ENCODE data around the gene KRT9. TPM values are rescaled to one million over a fixed set of nuclear protein-coding genes. Genes with fewer than 3 reads are reported as not detected.

Gene KRT9
- total and polyA plus RNA-seq, 9 of the 15 experiments (the other 6 are each of a cell fraction or from before 2014, with no cell fraction given), result 0.03 TPM; not detected in 8

DNA sequence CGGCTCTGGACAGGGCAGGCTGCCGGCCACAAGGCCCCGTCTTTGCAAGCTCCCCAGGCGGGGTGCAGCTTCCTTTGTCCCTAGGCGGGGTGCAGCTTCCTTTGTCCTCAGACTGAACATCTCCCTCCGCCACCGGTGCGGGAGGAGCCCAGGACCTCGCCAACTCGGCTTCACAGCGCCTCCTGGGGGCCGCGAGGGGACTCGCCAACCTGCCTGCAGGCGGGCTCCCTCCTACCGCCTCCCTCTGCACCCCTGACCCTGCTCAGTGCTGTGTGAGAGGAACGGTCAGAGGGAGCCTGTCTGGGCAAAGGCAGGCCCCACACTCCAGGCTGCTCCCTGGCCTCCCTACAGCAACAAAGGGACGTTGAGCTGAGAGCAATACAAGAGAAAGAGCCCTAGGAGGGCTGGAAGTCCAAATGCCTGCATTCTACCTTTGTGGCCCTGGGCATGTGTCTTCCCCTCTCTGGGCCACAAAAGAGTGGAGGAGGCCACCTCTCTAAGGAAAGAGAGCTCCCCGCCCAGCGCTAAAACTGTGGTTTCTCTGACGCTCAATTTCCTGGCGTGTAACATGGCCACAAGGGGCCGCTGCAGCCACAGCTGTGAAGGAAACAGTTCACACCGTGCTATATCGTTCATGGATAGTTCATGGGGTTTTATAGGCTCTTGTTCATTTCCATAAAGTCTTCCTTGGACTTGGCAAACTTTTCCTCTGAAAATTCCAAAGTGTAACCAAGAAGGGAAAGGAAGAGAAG is 22.8 kb downstream of the KRT9 start:
- in situ Hi-C loops (cut with MboI), result loop anchor here (5.0 kb wide), 3 partner anchors 62 to 747 kb away; partner anchors contain the start of gene KRT36
- peak; percentile 97 for FAIRE-seq
- intact Hi-C loops (cut with micrococcal nuclease), result loop anchor here (1.0 to 2.0 kb wide), 6 partner anchors 49 to 746 kb away; no protein-coding TSS in a partner anchor
- under 1% methylated on average over 21 of the region's 25 CpGs for WGBS (ENCODE audit: insufficient coverage, low coverage, missing lambda C conversion rate)
- Histone ChIP-seq H3K4me3 (no peak overlapping the region), H3K36me3 (ENCODE audit: control insufficient read depth, insufficient read depth, low read length) (no peaks in the 10 kb centered on the region), H3K4me2 (ENCODE audit: insufficient read depth, low read length) (peak overlapping the region; percentile 70), H3K9me3 (replicated peaks; ENCODE audit: control insufficient read depth, insufficient read depth, low read depth, low read length) (no peaks in the 10 kb centered on the region), H2AFZ (ENCODE audit: low read depth, low read length) (peak overlapping the region; percentile 89), H3K9me1 (ENCODE audit: control insufficient read depth, insufficient read depth, low read length) (no peaks in the 10 kb centered on the region), H3K27ac (ENCODE audit: extremely low read depth, low read depth, low read length) (peak overlapping the region; percentile 56; the same call in 2 of the 3 replicates), H3K4me1 (replicated peaks in 1 of 2; ENCODE audit: control insufficient read depth in 2 of 2, insufficient read depth in 2 of 2, low read length in 2 of 2) (peaks cover 31 to 34% of the 10 kb centered on the region in 2 experiments), H3K79me2 (ENCODE audit: control insufficient read depth, insufficient read depth, low read length) (no peaks in the 10 kb centered on the region), H4K20me1 (replicated peaks; ENCODE audit: control insufficient read depth, insufficient read depth, low read length) (no peaks in the 10 kb centered on the region), H3K27me3 (ENCODE audit: control insufficient read depth in 2 of 2, insufficient read depth in 2 of 2, low read length in 2 of 2) (peaks cover 0 to 4% of the 10 kb centered on the region in 2 experiments; a peak in 1 of 5 replicates), H3K9ac (ENCODE audit: insufficient read depth in 1 of 2, low read depth in 2 of 2, low read length in 2 of 2) (peak overlapping the region; percentile 15 to 54; a peak in 3 of 4 replicates)
- ChIA-PET CTCF (ENCODE audit: low intra/inter-chr PET ratio) (interaction anchor here (0.5 to 5.3 kb wide), 12 partner anchors 21 to 746 kb away, joined by 3 to 135 read pairs (median 8); partner anchors contain the start of gene KRT19), POLR2A (interaction anchor here (0.6 to 3.1 kb wide), 22 partner anchors 8 to 170 kb away, joined by 3 to 15 read pairs (median 4); partner anchors contain the start of genes EIF1, KRT19, KRT36 and KRT9)
- peak; percentile 91 to 92 (median 91) for DNase-seq (ENCODE audit: extremely low read depth in 1 of 4, low spot score in 3 of 4)
- BruUV-seq (replicated peaks), result no TSS peak
- ATAC-seq, result peak; percentile 97
- TF ChIP-seq ESRRA (IDR thresholded peaks at IDR 0.05; ENCODE audit: borderline replicate concordance, low read depth) (peak; percentile 71; the same call in 1 of the 2 replicates), ZNF431 (CRISPR knock-in tag; IDR thresholded peaks at IDR 0.05) (no peak), CTBP1 (IDR thresholded peaks at IDR 0.05; ENCODE audit: borderline replicate concordance) (peak; percentile 66; the same call in 1 of the 2 replicates), NFIC (IDR thresholded peaks at IDR 0.05) (peak; percentile 1; the same call in 1 of the 2 replicates), KLF1 (tag; IDR thresholded peaks at IDR 0.05) (peak; percentile 27; the same call in 1 of the 2 replicates), TRIM28 (IDR thresholded peaks at IDR 0.05) (0 out of 2 replicates have a peak, but pooled peaks have one; percentile 25), PHB2 (IDR thresholded peaks at IDR 0.05; ENCODE audit: low read depth) (no peak), ATF7 (IDR thresholded peaks at IDR 0.05) (peak; percentile 67), ZNF778 (CRISPR knock-in tag; IDR thresholded peaks at IDR 0.05) (no peak), ZNF384 (IDR thresholded peaks at IDR 0.05; ENCODE audit: low read depth, low read length) (no peak), SMC3 (conservative IDR thresholded peaks at IDR 0.05; ENCODE audit: insufficient read depth, low read depth, low read length) (peak; percentile 90), ZFP36 (IDR thresholded peaks at IDR 0.05; ENCODE audit: low read depth, low read length, partially characterized antibody) (peak; percentile 78)
- TF ChIP-seq, protein P1, sequence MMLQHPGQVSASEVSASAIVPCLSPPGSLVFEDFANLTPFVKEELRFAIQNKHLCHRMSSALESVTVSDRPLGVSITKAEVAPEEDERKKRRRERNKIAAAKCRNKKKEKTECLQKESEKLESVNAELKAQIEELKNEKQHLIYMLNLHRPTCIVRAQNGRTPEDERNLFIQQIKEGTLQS (IDR thresholded peaks at IDR 0.05), result no peak
- TF ChIP-seq, protein P1 (CRISPR knock-in tag; conservative IDR thresholded peaks at IDR 0.05), result peak; percentile 68; the same call in 1 of the 2 replicates
- TF ChIP-seq, protein P2, sequence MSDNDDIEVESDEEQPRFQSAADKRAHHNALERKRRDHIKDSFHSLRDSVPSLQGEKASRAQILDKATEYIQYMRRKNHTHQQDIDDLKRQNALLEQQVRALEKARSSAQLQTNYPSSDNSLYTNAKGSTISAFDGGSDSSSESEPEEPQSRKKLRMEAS (CRISPR knock-in tag; IDR thresholded peaks at IDR 0.05), result no peak
- TF ChIP-seq, protein P3, sequence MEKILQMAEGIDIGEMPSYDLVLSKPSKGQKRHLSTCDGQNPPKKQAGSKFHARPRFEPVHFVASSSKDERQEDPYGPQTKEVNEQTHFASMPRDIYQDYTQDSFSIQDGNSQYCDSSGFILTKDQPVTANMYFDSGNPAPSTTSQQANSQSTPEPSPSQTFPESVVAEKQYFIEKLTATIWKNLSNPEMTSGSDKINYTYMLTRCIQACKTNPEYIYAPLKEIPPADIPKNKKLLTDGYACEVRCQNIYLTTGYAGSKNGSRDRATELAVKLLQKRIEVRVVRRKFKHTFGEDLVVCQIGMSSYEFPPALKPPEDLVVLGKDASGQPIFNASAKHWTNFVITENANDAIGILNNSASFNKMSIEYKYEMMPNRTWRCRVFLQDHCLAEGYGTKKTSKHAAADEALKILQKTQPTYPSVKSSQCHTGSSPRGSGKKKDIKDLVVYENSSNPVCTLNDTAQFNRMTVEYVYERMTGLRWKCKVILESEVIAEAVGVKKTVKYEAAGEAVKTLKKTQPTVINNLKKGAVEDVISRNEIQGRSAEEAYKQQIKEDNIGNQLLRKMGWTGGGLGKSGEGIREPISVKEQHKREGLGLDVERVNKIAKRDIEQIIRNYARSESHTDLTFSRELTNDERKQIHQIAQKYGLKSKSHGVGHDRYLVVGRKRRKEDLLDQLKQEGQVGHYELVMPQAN (IDR thresholded peaks at IDR 0.05; ENCODE audit: borderline replicate concordance), result no peak
- TF ChIP-seq, protein P4, sequence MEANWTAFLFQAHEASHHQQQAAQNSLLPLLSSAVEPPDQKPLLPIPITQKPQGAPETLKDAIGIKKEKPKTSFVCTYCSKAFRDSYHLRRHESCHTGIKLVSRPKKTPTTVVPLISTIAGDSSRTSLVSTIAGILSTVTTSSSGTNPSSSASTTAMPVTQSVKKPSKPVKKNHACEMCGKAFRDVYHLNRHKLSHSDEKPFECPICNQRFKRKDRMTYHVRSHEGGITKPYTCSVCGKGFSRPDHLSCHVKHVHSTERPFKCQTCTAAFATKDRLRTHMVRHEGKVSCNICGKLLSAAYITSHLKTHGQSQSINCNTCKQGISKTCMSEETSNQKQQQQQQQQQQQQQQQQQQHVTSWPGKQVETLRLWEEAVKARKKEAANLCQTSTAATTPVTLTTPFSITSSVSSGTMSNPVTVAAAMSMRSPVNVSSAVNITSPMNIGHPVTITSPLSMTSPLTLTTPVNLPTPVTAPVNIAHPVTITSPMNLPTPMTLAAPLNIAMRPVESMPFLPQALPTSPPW (CRISPR knock-in tag; IDR thresholded peaks at IDR 0.05), result peak; percentile 83
